Pancreas (tissue), 10 donors: ENCODE measurements around the gene NEGR1. TPM values are rescaled to one million over a fixed set of nuclear protein-coding genes. Genes with fewer than 3 reads are reported as not detected.

Experiments used
- ATAC-seq, 4 donors: fragments of 200-7000 bp; cut with Tn5 transposase; one replicate each; pipeline versions ENCODE4 v1.8.0 to v1.9.1; 2020; ENCODE audit warnings: mild to moderate bottlenecking in 4 of 4, moderate library complexity in 4 of 4
- DNase-seq, 6 donors: peaks; one replicate each; pipeline ENCODE4 v3.0.0-alpha.2; 2020
- FAIRE-seq: peaks from 2 replicates; lab custom pipeline; 2012; peaks lifted over from hg19 to GRCh38; lab: Jason Lieb, UNC
- H3K27ac ChIP-seq, 4 donors: fragments of 200-600 bp; sonication (generic); 1 replicate in 3 of 4; 2 replicates in 1 of 4; pipeline versions ENCODE4 v1.5.0 to v1.8.0; 2020
- H3K27me3 ChIP-seq, 4 donors: fragments of 200-600 bp; one replicate each; pipeline ENCODE4 v1.8.0; 2021
- H3K36me3 ChIP-seq, 3 donors: fragments of 200-600 bp; sonication (generic) in 1 of 3; one replicate each; pipeline versions ENCODE4 v1.5.0 to v1.8.0; 2020 to 2021
- H3K4me1 ChIP-seq, 3 donors: fragments of 200-600 bp; one replicate each; pipeline ENCODE4 v1.8.0; 2021
- H3K4me3 ChIP-seq, 4 donors: fragments of 200-600 bp; sonication (generic) in 2 of 4; one replicate each; pipeline versions ENCODE4 v1.5.0 to v1.8.0; 2020 to 2021
- H3K9me3 ChIP-seq, 4 donors: fragments of 200-600 bp; one replicate each; pipeline ENCODE4 v1.8.0; 2021
- CTCF ChIP-seq, 4 donors: fragments of 200-600 bp; sonication (generic) in 3 of 4; IDR thresholded peaks; one replicate each; pipeline versions ENCODE4 v1.5.0 to v1.8.0; 2021; ENCODE audit warnings: antibody characterized with exemption in 4 of 4
- WGBS, 2 donors: extraction: QIAGEN DNeasy Blood & Tissue Kit; methylation state at CpG; one replicate each; pipeline ENCODE4 v1.1.7; 2013; 5-methylcytosine and 5-hydroxymethylcytosine counted together
- intact Hi-C, 3 donors: fragments of 100-400 bp; cut with DNase I; formaldehyde crosslinking; loops; one replicate each; pipeline versions ENCODE4 v1.11.1 to v1.14.2; 2022
- polyA plus RNA-seq, 2 donors: library from polyadenylated mRNA; stranded (reverse); fragments of 200-250 nt; gene quantifications; one replicate each; pipeline ENCODE4 v1.2.3, GENCODE V29; 2013
- total RNA-seq, 6 donors: library from RNA; stranded (reverse); fragmentation: NEBNext Ultra II Directional in 4 of 6; extraction: Animal tissue kit (Norgen Biotek cat#: 25700) in 4 of 6; gene quantifications; one replicate each; pipeline versions ENCODE4 v1.2.1 to v1.2.4, GENCODE V29; 2021 to 2023
- donor health status: healthy with polysubstance abuse.
- donor health status: DM: no; HTN: no; CAD: no; lungs with moderate emphysema.
- donor health status: DM: no; HTN: no; CAD: no.
- donor health status: control.
- donor health status: control.
- donor health status: Bipolar disorder and iron deficiency.
- donor health status: DM: yes; HTN: yes; CAD: no.
- donor health status: DM: no; HTN: no; CAD: no.
- donor health status: DM: no; HTN: no; CAD: no.
- donor health status: DM: yes; HTN: yes; CAD: no.

The NEGR1 gene
- total and polyA plus RNA-seq, 8 donors: 1.2 to 9.3 (median 3.4) TPM

DNA sequence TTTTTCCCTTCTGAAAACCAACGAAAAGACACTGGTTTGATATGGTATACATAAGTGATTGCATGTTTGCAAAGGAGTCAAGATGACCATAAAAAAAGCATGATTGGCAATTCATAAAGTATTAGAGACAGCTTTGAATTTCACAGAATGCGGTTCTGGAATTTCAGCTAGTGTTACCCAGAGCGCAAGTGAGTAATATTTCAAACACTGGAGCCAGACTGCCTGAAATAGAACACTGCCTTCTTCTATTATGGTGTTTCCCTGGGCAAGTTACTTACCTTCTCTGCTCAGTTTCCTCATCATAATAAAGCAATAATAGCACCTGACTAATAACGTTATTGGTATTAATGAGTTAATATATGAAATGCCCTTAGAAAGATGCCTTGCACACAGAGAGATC, 54.7 kb downstream of the NEGR1 start:
- WGBS, 2 donors: 60 to 68% methylated on average over 4 of the region's 4 CpGs
- intact Hi-C loops: no loop called here
- FAIRE-seq (no peak), ATAC-seq (no peak), DNase-seq (no peak)
- H3K4me3 ChIP-seq: no peak overlapping the region
- no peaks in the 10 kb centered on the region for H3K9me3 ChIP-seq
- no peaks in the 10 kb centered on the region for H3K4me1 ChIP-seq
- H3K36me3 ChIP-seq: no peaks in the 10 kb centered on the region
- TF ChIP-seq CTCF (IDR thresholded peaks at IDR 0.05): no peak
- no peak overlapping the region for H3K27ac ChIP-seq
- H3K27me3 ChIP-seq: no peaks in the 10 kb centered on the region

- intact Hi-C loops: no loop called here
- H3K27ac ChIP-seq: no peak overlapping the region
- H3K27me3 ChIP-seq: no peaks in the 10 kb centered on the region
- no peaks in the 10 kb centered on the region for H3K4me1 ChIP-seq
- no peak overlapping the region for H3K4me3 ChIP-seq
- DNase-seq (no peak), ATAC-seq (no peak), FAIRE-seq (no peak)
- no peak for TF ChIP-seq CTCF (IDR thresholded peaks at IDR 0.05)
- 69 to 75% methylated on average over 3 of the region's 3 CpGs for WGBS, 2 donors
- no peaks in the 10 kb centered on the region for H3K36me3 ChIP-seq
- H3K9me3 ChIP-seq: no peaks in the 10 kb centered on the region
These were observed 57.8 kb downstream of the NEGR1 start for GRCh38 chr1:72224506-72224905.

GRCh38 chr1:72221811-72222210, 60.5 kb downstream of the NEGR1 start:
- no peaks in the 10 kb centered on the region for H3K36me3 ChIP-seq
- ATAC-seq (no peak), DNase-seq (peak in 4 of 6 donors; percentile 0 to 33 (median 12)), FAIRE-seq (no peak)
- H3K4me1 ChIP-seq: no peaks in the 10 kb centered on the region
- H3K9me3 ChIP-seq: no peaks in the 10 kb centered on the region
- intact Hi-C loops: no loop called here
- no peak for TF ChIP-seq CTCF (IDR thresholded peaks at IDR 0.05)
- H3K4me3 ChIP-seq: no peak overlapping the region
- WGBS, 2 donors: 48 to 71% methylated on average over 1 of the region's 1 CpG
- H3K27ac ChIP-seq: no peak overlapping the region
- no peaks in the 10 kb centered on the region for H3K27me3 ChIP-seq

- 72 to 73% methylated on average over 5 of the region's 5 CpGs for WGBS, 2 donors
- H3K27ac ChIP-seq: no peak overlapping the region
- H3K36me3 ChIP-seq: no peaks in the 10 kb centered on the region
- H3K27me3 ChIP-seq: no peaks in the 10 kb centered on the region
- no peak overlapping the region for H3K4me3 ChIP-seq
- FAIRE-seq: peak; percentile 57
- H3K9me3 ChIP-seq: no peaks in the 10 kb centered on the region
- no peak for TF ChIP-seq CTCF (IDR thresholded peaks at IDR 0.05)
- DNase-seq: no peak
- ATAC-seq: no peak
- no peaks in the 10 kb centered on the region for H3K4me1 ChIP-seq
- intact Hi-C loops: no loop called here
These were observed 64.1 kb downstream of the NEGR1 start for GRCh38 chr1:72218141-72218739.

GRCh38 chr1:72207059-72207458, 75.3 kb downstream of the NEGR1 start:
- 38 to 41% methylated on average over 1 of the region's 1 CpG for WGBS, 2 donors
- FAIRE-seq: no peak
- H3K36me3 ChIP-seq: no peaks in the 10 kb centered on the region
- no peak for DNase-seq
- intact Hi-C loops: no loop called here
- H3K4me3 ChIP-seq: no peak overlapping the region
- ATAC-seq: no peak
- peaks cover 0 to 4% (median 1%) of the 10 kb centered on the region in 4 donors for H3K27me3 ChIP-seq
- H3K4me1 ChIP-seq: no peaks in the 10 kb centered on the region
- H3K9me3 ChIP-seq: no peaks in the 10 kb centered on the region
- TF ChIP-seq CTCF (IDR thresholded peaks at IDR 0.05): no peak
- H3K27ac ChIP-seq: no peak overlapping the region
